Parathyroid adenoma (tissue), 2 donors: Measurements from ENCODE around the gene KDM1B.
"Not testable (repeated sequence)": the region's sequence is repeated elsewhere in the genome, so short reads cannot be mapped to it uniquely, and the experiment has no call there.

Experiments used
- H2AFZ ChIP-seq: fragments of 300-600 bp; sonication (generic); one replicate; pipeline ENCODE4 v1.7.0; 2017; ENCODE audit warnings: antibody characterized with exemption, mild to moderate bottlenecking
- H3K27ac ChIP-seq: fragments of 300-600 bp; sonication (generic); one replicate; pipeline ENCODE4 v1.7.0; 2017
- H3K27me3 ChIP-seq: fragments of 300-600 bp; sonication (generic); one replicate; pipeline ENCODE4 v1.7.0; 2017; ENCODE audit warnings: low read length; ENCODE audit not compliant: control insufficient read depth, insufficient read depth
- H3K36me3 ChIP-seq: fragments of 300-600 bp; sonication (generic); one replicate; pipeline ENCODE4 v1.7.0; 2017; ENCODE audit warnings: low read length; ENCODE audit not compliant: control insufficient read depth, insufficient read depth
- H3K4me1 ChIP-seq: fragments of 300-600 bp; sonication (generic); one replicate; pipeline ENCODE4 v1.7.0; 2017; ENCODE audit warnings: control low read depth
- H3K4me2 ChIP-seq: fragments of 300-600 bp; sonication (generic); one replicate; pipeline ENCODE4 v1.7.0; 2017; ENCODE audit warnings: low read length
- H3K4me3 ChIP-seq: fragments of 300-600 bp; sonication (generic); one replicate; pipeline ENCODE4 v1.7.0; 2017; ENCODE audit warnings: low read depth, low read length
- H3K79me2 ChIP-seq: fragments of 300-600 bp; sonication (generic); one replicate; pipeline ENCODE4 v1.7.0; 2017; ENCODE audit warnings: control low read depth
- H3K9ac ChIP-seq: fragments of 300-600 bp; sonication (generic); one replicate; pipeline ENCODE4 v1.7.0; 2017; ENCODE audit warnings: mild to moderate bottlenecking
- H3K9me3 ChIP-seq: fragments of 300-600 bp; sonication (generic); one replicate; pipeline ENCODE4 v1.7.0; 2017; ENCODE audit warnings: low read length; ENCODE audit not compliant: control insufficient read depth
- TF ChIP-seq, protein P1 (sequence below): fragments of 300-600 bp; sonication (generic); IDR thresholded peaks from one replicate; pipeline ENCODE4 v1.7.0; 2017; ENCODE audit warnings: antibody characterized with exemption, mild to moderate bottlenecking
- donor health status: primary hyperparathyroidism.

The KDM1B gene

DNA sequence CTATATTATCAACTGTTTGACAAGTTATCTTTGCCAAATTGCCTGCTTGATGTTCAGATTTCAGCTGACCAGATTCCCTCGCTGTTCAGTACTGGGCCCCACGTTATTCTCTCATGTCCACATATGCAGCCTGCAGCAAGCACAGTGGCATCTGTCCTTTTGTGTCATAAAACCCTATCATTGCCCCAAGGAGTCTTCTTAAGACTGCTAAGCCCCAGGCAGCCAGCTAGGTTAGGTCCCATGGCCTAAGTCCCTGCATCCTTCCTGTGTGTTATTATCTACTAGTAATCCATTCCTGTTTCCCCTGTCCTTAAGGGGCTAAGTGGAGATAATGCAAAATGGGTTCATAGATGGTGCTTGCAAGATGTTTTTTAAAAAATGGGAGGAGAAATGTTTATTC, 7.2 kb downstream of the KDM1B start:
- Histone ChIP-seq H3K27me3 (no peaks in the 10 kb centered on the region), H3K27ac (no peak overlapping the region), H3K36me3 (no peaks in the 10 kb centered on the region), H3K9ac (no peak overlapping the region), H3K4me2 (no peak overlapping the region), H2AFZ (no peak overlapping the region), H3K4me1 (no peaks in the 10 kb centered on the region), H3K4me3 (no peak overlapping the region), H3K79me2 (no peaks in the 10 kb centered on the region), H3K9me3 (no peaks in the 10 kb centered on the region)
- TF ChIP-seq, protein P1, sequence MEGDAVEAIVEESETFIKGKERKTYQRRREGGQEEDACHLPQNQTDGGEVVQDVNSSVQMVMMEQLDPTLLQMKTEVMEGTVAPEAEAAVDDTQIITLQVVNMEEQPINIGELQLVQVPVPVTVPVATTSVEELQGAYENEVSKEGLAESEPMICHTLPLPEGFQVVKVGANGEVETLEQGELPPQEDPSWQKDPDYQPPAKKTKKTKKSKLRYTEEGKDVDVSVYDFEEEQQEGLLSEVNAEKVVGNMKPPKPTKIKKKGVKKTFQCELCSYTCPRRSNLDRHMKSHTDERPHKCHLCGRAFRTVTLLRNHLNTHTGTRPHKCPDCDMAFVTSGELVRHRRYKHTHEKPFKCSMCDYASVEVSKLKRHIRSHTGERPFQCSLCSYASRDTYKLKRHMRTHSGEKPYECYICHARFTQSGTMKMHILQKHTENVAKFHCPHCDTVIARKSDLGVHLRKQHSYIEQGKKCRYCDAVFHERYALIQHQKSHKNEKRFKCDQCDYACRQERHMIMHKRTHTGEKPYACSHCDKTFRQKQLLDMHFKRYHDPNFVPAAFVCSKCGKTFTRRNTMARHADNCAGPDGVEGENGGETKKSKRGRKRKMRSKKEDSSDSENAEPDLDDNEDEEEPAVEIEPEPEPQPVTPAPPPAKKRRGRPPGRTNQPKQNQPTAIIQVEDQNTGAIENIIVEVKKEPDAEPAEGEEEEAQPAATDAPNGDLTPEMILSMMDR, result no peak

DNA sequence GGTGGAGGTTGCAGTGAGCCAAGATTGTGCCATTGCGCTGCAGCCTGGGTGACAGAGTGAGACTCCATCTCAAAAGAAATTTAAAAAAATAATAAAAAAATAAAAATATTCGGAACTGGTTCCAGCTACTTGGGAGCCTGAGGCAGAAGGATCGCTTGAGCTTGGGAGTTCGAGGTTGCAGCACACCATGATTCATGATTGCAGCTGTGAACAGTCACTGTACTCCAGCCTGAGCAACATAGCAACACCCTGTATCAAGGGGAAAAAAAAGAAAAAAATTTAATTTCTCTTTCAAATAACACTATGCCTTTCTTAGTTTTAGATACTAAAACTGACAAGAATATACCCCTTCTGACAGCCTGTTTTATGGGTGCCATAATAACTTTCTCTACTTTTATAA, 10.5 kb downstream of the KDM1B start:
- TF ChIP-seq, protein P1, result no peak
- Histone ChIP-seq H3K4me3 (no peak overlapping the region), H3K9me3 (no peaks in the 10 kb centered on the region), H3K27ac (no peak overlapping the region), H3K4me1 (no peaks in the 10 kb centered on the region), H2AFZ (no peak overlapping the region), H3K4me2 (no peak overlapping the region), H3K9ac (no peak overlapping the region), H3K27me3 (no peaks in the 10 kb centered on the region), H3K36me3 (peaks cover 4% of the 10 kb centered on the region), H3K79me2 (no peaks in the 10 kb centered on the region)

DNA sequence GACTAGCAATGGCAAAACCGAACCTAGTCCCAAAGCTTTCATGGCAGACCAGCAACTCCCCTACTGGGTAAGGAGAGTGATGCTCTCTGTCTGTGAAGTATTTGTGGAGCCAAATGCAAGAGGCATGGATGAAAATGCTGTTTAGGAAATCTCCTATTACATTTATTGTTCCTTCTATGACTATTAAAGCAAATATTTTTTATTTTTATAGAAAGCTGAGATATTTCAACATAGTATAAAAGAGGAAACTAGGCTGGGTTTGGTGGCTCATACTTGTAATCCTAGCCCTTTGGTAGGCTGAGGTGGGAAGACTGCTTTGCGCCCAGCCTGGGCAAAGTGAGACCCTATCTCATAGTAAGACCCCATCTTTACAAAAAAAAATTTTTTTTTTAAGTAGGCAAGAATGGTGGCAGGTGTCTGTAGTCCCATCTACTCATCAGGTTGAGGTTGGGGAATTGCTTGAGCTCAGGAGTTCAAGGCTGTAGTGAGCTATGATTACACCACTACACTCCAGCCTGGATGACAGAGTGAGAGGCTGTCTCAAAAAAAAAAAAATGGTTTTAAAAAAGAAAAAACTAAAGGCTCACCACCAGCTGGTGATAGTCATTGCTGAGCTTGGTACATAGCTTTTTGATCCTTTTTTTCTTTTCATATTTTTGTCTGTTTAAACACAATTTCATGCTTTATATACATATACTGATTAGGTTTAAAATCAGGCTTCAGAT, 11.3 kb downstream of the KDM1B start:
- Histone ChIP-seq H3K9ac (no peak overlapping the region), H3K36me3 (peaks cover 4% of the 10 kb centered on the region), H2AFZ (no peak overlapping the region), H3K4me3 (no peak overlapping the region), H3K4me1 (no peaks in the 10 kb centered on the region), H3K79me2 (no peaks in the 10 kb centered on the region), H3K4me2 (no peak overlapping the region), H3K27ac (no peak overlapping the region), H3K27me3 (no peaks in the 10 kb centered on the region), H3K9me3 (no peaks in the 10 kb centered on the region)
- TF ChIP-seq, protein P1, result no peak

DNA sequence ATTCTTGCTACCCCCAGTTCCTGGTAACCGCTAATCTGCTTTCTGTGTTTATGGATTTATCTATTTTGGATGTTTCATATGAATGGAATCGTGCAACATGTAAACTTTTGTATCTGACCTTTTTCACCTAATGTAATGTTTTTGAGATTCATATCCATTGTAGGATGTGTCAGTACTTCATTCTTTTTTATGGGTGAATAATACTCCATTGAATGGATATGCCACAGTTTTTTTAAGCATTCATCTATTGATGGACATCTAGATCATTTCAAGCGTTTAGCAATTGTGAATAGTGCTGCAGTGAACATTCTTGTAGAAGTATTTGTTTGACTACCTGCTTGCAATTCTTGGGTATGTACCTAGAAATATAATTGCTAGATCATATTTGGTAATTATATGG, 13.0 kb downstream of the KDM1B start:
- Histone ChIP-seq H3K9ac (no peak overlapping the region), H3K79me2 (no peaks in the 10 kb centered on the region), H3K27me3 (no peaks in the 10 kb centered on the region), H3K4me2 (no peak overlapping the region), H3K27ac (no peak overlapping the region), H3K9me3 (no peaks in the 10 kb centered on the region), H3K4me3 (no peak overlapping the region), H3K36me3 (peaks cover 4% of the 10 kb centered on the region), H3K4me1 (no peaks in the 10 kb centered on the region), H2AFZ (no peak overlapping the region)
- TF ChIP-seq, protein P1, result no peak

DNA sequence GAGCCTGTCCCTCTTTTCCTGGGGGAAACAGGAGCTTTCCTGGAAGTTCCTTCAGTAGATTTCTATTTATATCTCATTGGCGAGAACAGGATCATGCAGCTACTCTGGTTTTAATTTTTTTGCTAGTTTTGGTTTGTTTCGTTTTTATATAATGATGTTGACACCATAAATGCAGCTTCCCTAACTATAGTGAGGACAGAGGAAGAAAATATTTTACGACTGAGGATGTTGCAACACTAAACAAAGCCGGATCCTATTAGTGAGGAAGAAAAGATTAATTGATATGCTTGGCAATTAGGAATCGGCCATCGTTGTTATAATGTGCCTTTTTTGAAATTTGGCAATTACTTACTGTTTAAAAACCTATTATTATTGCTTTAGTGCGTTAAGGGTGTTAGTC, 16.6 kb downstream of the KDM1B start:
- H3K9me3 ChIP-seq, result no peaks in the 10 kb centered on the region
- H2AFZ ChIP-seq, result no peak overlapping the region
- TF ChIP-seq, protein P1, result no peak
- peaks cover 4% of the 10 kb centered on the region for H3K36me3 ChIP-seq
- no peak overlapping the region for H3K4me3 ChIP-seq
- H3K27ac ChIP-seq, result no peak overlapping the region
- no peaks in the 10 kb centered on the region for H3K4me1 ChIP-seq
- H3K79me2 ChIP-seq, result no peaks in the 10 kb centered on the region
- H3K9ac ChIP-seq, result no peak overlapping the region
- no peak overlapping the region for H3K4me2 ChIP-seq
- H3K27me3 ChIP-seq, result no peaks in the 10 kb centered on the region

DNA sequence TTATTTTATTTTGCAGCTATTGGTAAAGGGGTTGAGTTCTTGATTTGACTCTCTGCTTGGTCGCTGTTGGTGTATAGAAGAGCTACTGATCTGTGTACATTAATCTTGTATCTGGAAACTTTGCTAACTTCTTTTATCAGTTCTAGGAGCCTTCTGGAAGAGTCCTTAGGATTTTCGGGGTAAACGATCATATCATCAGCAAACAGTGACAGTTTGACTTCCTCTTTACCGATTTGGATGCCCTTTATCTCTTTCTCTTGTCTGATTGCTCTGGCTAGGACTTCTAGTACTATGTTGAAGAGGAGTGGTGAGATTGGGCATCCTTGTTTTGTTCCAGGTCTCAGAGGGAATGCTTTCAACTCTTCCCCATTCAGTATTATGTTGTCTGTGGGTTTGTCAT, 21.0 kb downstream of the KDM1B start:
- not testable (repeated sequence) for H3K27me3 ChIP-seq, H3K9me3 ChIP-seq, H3K36me3 ChIP-seq, H3K79me2 ChIP-seq, H3K9ac ChIP-seq, H3K27ac ChIP-seq, H3K4me3 ChIP-seq, H2AFZ ChIP-seq, H3K4me1 ChIP-seq, H3K4me2 ChIP-seq
